RWPE2 (cell line): ENCODE measurements around the gene LMNB1.

Source experiments
- ATAC-seq: fragments of 200-7000 bp; cut with Tn5 transposase; 3 replicates; pipeline ENCODE4 v1.9.1; 2021; ENCODE audit warnings: low read depth
- DNase-seq: peaks from one replicate; pipeline ENCODE4 v3.0.0-alpha.2; 2020; ENCODE audit warnings: low spot score
- H3K27ac ChIP-seq: fragments of 450-650 bp; 2 replicates; pipeline ENCODE4 v1.5.1; 2017; ENCODE audit warnings: mild to moderate bottlenecking; ENCODE audit not compliant: poor library complexity, severe bottlenecking
- H3K27me3 ChIP-seq: fragments of 250-450 bp; sonication (Bioruptor Pico); 2 replicates; pipeline ENCODE4 v1.5.1; 2021; ENCODE audit warnings: mild to moderate bottlenecking, moderate library complexity; ENCODE audit not compliant: insufficient read depth, poor library complexity, severe bottlenecking
- H3K36me3 ChIP-seq: fragments of 250-450 bp; sonication (Bioruptor Pico); 2 replicates; pipeline ENCODE4 v1.5.1; 2020; ENCODE audit warnings: low read depth, mild to moderate bottlenecking, moderate library complexity
- H3K4me1 ChIP-seq: fragments of 250-450 bp; sonication (Bioruptor Pico); 2 replicates; pipeline ENCODE4 v1.5.1; 2021; ENCODE audit warnings: mild to moderate bottlenecking, moderate library complexity; ENCODE audit not compliant: insufficient read depth, poor library complexity, severe bottlenecking
- H3K4me3 ChIP-seq: fragments of 250-450 bp; sonication (Bioruptor Pico); 2 replicates; pipeline ENCODE4 v1.5.1; 2021; ENCODE audit warnings: mild to moderate bottlenecking, moderate library complexity; ENCODE audit not compliant: severe bottlenecking
- H3K9me3 ChIP-seq: fragments of 250-450 bp; sonication (Bioruptor Pico); 2 replicates; pipeline ENCODE4 v1.5.1; 2021; ENCODE audit warnings: mild to moderate bottlenecking, moderate library complexity; ENCODE audit not compliant: severe bottlenecking
- CTCF ChIP-seq: fragments of 450-650 bp; IDR thresholded peaks from one replicate; pipeline ENCODE4 v1.5.1; 2017; ENCODE audit warnings: mild to moderate bottlenecking, moderate library complexity; ENCODE audit not compliant: poor library complexity, severe bottlenecking

Gene LMNB1

GRCh38 chr5:126753227-126753626 lies 23.7 kb upstream of the LMNB1 start:
- ATAC-seq, result no peak
- H3K27me3 ChIP-seq, result no peaks in the 10 kb centered on the region
- H3K4me1 ChIP-seq, result no peaks in the 10 kb centered on the region
- no peak overlapping the region for H3K27ac ChIP-seq
- no peaks in the 10 kb centered on the region for H3K9me3 ChIP-seq
- DNase-seq, result no peak
- no peak overlapping the region for H3K4me3 ChIP-seq
- no peaks in the 10 kb centered on the region for H3K36me3 ChIP-seq
- TF ChIP-seq CTCF, result no peak

- Histone ChIP-seq H3K9me3 (no peaks in the 10 kb centered on the region), H3K4me3 (no peak overlapping the region), H3K27ac (no peak overlapping the region), H3K27me3 (no peaks in the 10 kb centered on the region), H3K36me3 (no peaks in the 10 kb centered on the region), H3K4me1 (no peaks in the 10 kb centered on the region)
- ATAC-seq (no peak), DNase-seq (no peak)
- no peak for TF ChIP-seq CTCF
Measured at GRCh38 chr5:126754609-126755008, 22.3 kb upstream of the LMNB1 start.

- DNase-seq (no peak), ATAC-seq (no peak)
- H3K27me3 ChIP-seq, result no peaks in the 10 kb centered on the region
- no peaks in the 10 kb centered on the region for H3K9me3 ChIP-seq
- no peaks in the 10 kb centered on the region for H3K36me3 ChIP-seq
- H3K4me3 ChIP-seq, result no peak overlapping the region
- no peaks in the 10 kb centered on the region for H3K4me1 ChIP-seq
- no peak for TF ChIP-seq CTCF
- no peak overlapping the region for H3K27ac ChIP-seq
Measured at GRCh38 chr5:126755593-126755992, 21.3 kb upstream of the LMNB1 start.

GRCh38 chr5:126757713-126758357 lies 19.1 kb upstream of the LMNB1 start:
- no peak overlapping the region for H3K27ac ChIP-seq
- no peak for ATAC-seq
- no peaks in the 10 kb centered on the region for H3K36me3 ChIP-seq
- no peaks in the 10 kb centered on the region for H3K9me3 ChIP-seq
- DNase-seq, result no peak
- no peaks in the 10 kb centered on the region for H3K27me3 ChIP-seq
- no peak for TF ChIP-seq CTCF
- H3K4me1 ChIP-seq, result no peaks in the 10 kb centered on the region
- no peak overlapping the region for H3K4me3 ChIP-seq

- DNase-seq, result no peak
- no peaks in the 10 kb centered on the region for H3K27me3 ChIP-seq
- H3K36me3 ChIP-seq, result no peaks in the 10 kb centered on the region
- H3K9me3 ChIP-seq, result no peaks in the 10 kb centered on the region
- no peak overlapping the region for H3K4me3 ChIP-seq
- H3K27ac ChIP-seq, result no peak overlapping the region
- H3K4me1 ChIP-seq, result no peaks in the 10 kb centered on the region
- TF ChIP-seq CTCF, result no peak
- ATAC-seq, result no peak
Measured at GRCh38 chr5:126763371-126763770, 13.6 kb upstream of the LMNB1 start.
